Natural killer cell (primary cell): ENCODE measurements around the gene ELMO1. TPM values are rescaled to one million over a fixed set of nuclear protein-coding genes. Genes with fewer than 3 reads are reported as not detected.

Experiments used
- ATAC-seq, 3 donors: fragments of 150-1000 bp in 2 of 3; fragments of 200-7000 bp in 1 of 3; cut with Tn5 transposase; 1 replicate in 1 of 3; 2 replicates in 2 of 3; pipeline ENCODE4 v1.10.0; 2021; ENCODE audit warnings: mild to moderate bottlenecking in 2 of 3, moderate library complexity in 2 of 3
- DNase-seq, 2 donors: peaks; one replicate each; pipeline versions ENCODE4 v3.0.0 to v3.0.0-alpha.2; 2013 to 2021; ENCODE audit warnings: mixed read lengths in 1 of 2
- H3K27ac ChIP-seq: one replicate; pipeline ENCODE4 v1.5.1; 2013; ENCODE audit warnings: mild to moderate bottlenecking, low read length
- H3K27me3 ChIP-seq: one replicate; pipeline ENCODE4 v1.6.1; 2013; ENCODE audit warnings: low read length; ENCODE audit not compliant: control insufficient read depth, insufficient read depth
- H3K36me3 ChIP-seq: one replicate; pipeline ENCODE4 v1.6.1; 2013; ENCODE audit warnings: low read length; ENCODE audit not compliant: control insufficient read depth, insufficient read depth
- H3K4me1 ChIP-seq: one replicate; pipeline ENCODE4 v1.6.1; 2013; ENCODE audit warnings: low read length; ENCODE audit not compliant: control insufficient read depth, insufficient read depth
- H3K4me3 ChIP-seq: one replicate; pipeline ENCODE4 v1.5.1; 2013; ENCODE audit warnings: low read length
- H3K9me3 ChIP-seq: one replicate; pipeline ENCODE4 v1.6.1; 2013; ENCODE audit warnings: low read length; ENCODE audit not compliant: control insufficient read depth, insufficient read depth
- H3K27ac Mint-ChIP-seq, 2 donors: one replicate each; pipeline ENCODE4 v1.8.0; 2022; ENCODE audit warnings: mild to moderate bottlenecking in 2 of 2, mixed read lengths in 2 of 2, moderate library complexity in 1 of 2
- H3K27me3 Mint-ChIP-seq, 2 donors: one replicate each; pipeline ENCODE4 v1.8.0; 2022; ENCODE audit warnings: low read depth in 2 of 2, mixed read lengths in 2 of 2
- H3K36me3 Mint-ChIP-seq: one replicate; pipeline ENCODE4 v1.8.0; 2022; ENCODE audit warnings: mixed read lengths
- H3K4me1 Mint-ChIP-seq, 2 donors: one replicate each; pipeline ENCODE4 v1.8.0; 2022; ENCODE audit warnings: mixed read lengths in 2 of 2
- H3K4me3 Mint-ChIP-seq: one replicate; pipeline ENCODE4 v1.8.0; 2022; ENCODE audit warnings: mild to moderate bottlenecking, moderate library complexity, mixed read lengths
- H3K9me3 Mint-ChIP-seq, 2 donors: one replicate each; pipeline ENCODE4 v1.8.0; 2022; ENCODE audit warnings: mixed read lengths in 2 of 2
- CTCF ChIP-seq: fragments of 200-600 bp; IDR thresholded peaks from one replicate; pipeline ENCODE4 v1.8.0; 2022; ENCODE audit warnings: antibody characterized with exemption
- WGBS: methylation state at CpG from one replicate; pipeline ENCODE4 v1.1.7; 2013; ENCODE audit warnings: missing lambda C conversion rate; ENCODE audit not compliant: insufficient coverage; 5-methylcytosine and 5-hydroxymethylcytosine counted together
- intact Hi-C: fragments of 100-400 bp; cut with micrococcal nuclease; formaldehyde crosslinking; loops from one replicate; pipeline ENCODE4 v1.14.2; 2022
- total RNA-seq, 4 donors: library from RNA; stranded (reverse); fragments of 120-200 nt in 1 of 4; gene quantifications; one replicate each; pipeline versions ENCODE4 v1.2.3 to v1.2.4, GENCODE V29; 2013 to 2022

Gene ELMO1
- total RNA-seq, 3 donors from 2014 or later (not counting 1 experiment from before 2014, with no cell fraction given) = 127 to 147 (median 130) TPM

- H3K27me3 Mint-ChIP-seq = no peaks in the 10 kb centered on the region
- peak overlapping the region; percentile 55 to 71 for H3K27ac Mint-ChIP-seq
- H3K4me3 Mint-ChIP-seq = peak overlapping the region; percentile 55
- H3K9me3 ChIP-seq = no peaks in the 10 kb centered on the region
- no peaks in the 10 kb centered on the region for H3K36me3 Mint-ChIP-seq
- no peaks in the 10 kb centered on the region for H3K27me3 ChIP-seq
- intact Hi-C loops = no loop called here
- no peaks in the 10 kb centered on the region for H3K4me1 ChIP-seq
- H3K4me3 ChIP-seq = no peak overlapping the region
- peaks cover 43 to 48% of the 10 kb centered on the region in 2 donors for H3K4me1 Mint-ChIP-seq
- 74% methylated on average over 1 of the region's 3 CpGs for WGBS
- DNase-seq (no peak), ATAC-seq (peak in 2 of 3 donors; percentile 31 to 47)
- no peaks in the 10 kb centered on the region for H3K9me3 Mint-ChIP-seq
- TF ChIP-seq CTCF = no peak
- H3K27ac ChIP-seq = no peak overlapping the region
- H3K36me3 ChIP-seq = peaks cover 11% of the 10 kb centered on the region
Measured at GRCh38 chr7:37176079-37176478, 272.6 kb downstream of the ELMO1 start.

GRCh38 chr7:37174460-37174859 lies 274.2 kb downstream of the ELMO1 start:
- DNase-seq (no peak), ATAC-seq (no peak)
- no peaks in the 10 kb centered on the region for H3K27me3 ChIP-seq
- peaks cover 11% of the 10 kb centered on the region for H3K36me3 ChIP-seq
- intact Hi-C loops = no loop called here
- H3K27me3 Mint-ChIP-seq = no peaks in the 10 kb centered on the region
- peaks cover 0 to 3% of the 10 kb centered on the region in 2 donors for H3K9me3 Mint-ChIP-seq
- no peak overlapping the region for H3K4me3 Mint-ChIP-seq
- H3K9me3 ChIP-seq = no peaks in the 10 kb centered on the region
- H3K4me1 ChIP-seq = no peaks in the 10 kb centered on the region
- H3K36me3 Mint-ChIP-seq = peaks cover 3% of the 10 kb centered on the region
- H3K27ac ChIP-seq = no peak overlapping the region
- no peak overlapping the region for H3K4me3 ChIP-seq
- H3K4me1 Mint-ChIP-seq = peaks cover 44 to 49% of the 10 kb centered on the region in 2 donors
- peak overlapping the region; percentile 47 to 58 for H3K27ac Mint-ChIP-seq
- WGBS = over 99% methylated on average over 5 of the region's 5 CpGs
- no peak for TF ChIP-seq CTCF

DNA sequence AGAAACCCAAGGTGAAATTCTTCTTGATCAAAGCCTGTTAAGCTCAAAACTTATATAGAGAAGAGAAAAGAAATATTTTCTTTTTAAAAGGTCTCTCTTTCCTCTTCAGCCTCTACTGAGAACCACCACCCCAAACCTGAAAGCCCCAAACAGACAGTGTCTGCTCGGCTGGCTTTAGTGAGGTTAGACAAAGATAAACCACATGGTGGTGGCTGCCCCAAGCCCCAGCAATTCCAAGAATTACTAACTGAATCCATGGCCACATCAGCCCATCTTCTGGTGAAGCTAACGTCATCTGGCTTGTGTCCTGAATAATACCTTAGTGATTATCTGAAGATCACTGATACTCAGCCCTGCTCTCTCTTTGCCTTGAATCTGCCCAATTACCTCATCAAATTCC lies 275.0 kb downstream of the ELMO1 start:
- intact Hi-C loops = no loop called here
- TF ChIP-seq CTCF = no peak
- no peaks in the 10 kb centered on the region for H3K9me3 ChIP-seq
- H3K4me1 Mint-ChIP-seq = peaks cover 49 to 51% of the 10 kb centered on the region in 2 donors
- peaks cover 7% of the 10 kb centered on the region for H3K36me3 Mint-ChIP-seq
- ATAC-seq (peak in 1 of 3 donors; percentile 59), DNase-seq (no peak)
- H3K9me3 Mint-ChIP-seq = peaks cover 0 to 4% of the 10 kb centered on the region in 2 donors
- H3K4me3 ChIP-seq = no peak overlapping the region
- H3K27me3 Mint-ChIP-seq = no peaks in the 10 kb centered on the region
- H3K36me3 ChIP-seq = peaks cover 11% of the 10 kb centered on the region
- no peaks in the 10 kb centered on the region for H3K27me3 ChIP-seq
- 34% methylated on average over 2 of the region's 2 CpGs for WGBS
- H3K4me3 Mint-ChIP-seq = peak overlapping the region; percentile 7
- peak overlapping the region; percentile 47 to 58 for H3K27ac Mint-ChIP-seq
- H3K27ac ChIP-seq = no peak overlapping the region
- H3K4me1 ChIP-seq = no peaks in the 10 kb centered on the region

GRCh38 chr7:37162106-37162505 lies 286.6 kb downstream of the ELMO1 start:
- Mint-ChIP-seq H3K4me1 (peaks cover 0 to 3% of the 10 kb centered on the region in 2 donors), H3K4me3 (no peak overlapping the region), H3K9me3 (no peaks in the 10 kb centered on the region), H3K36me3 (no peaks in the 10 kb centered on the region), H3K27me3 (no peaks in the 10 kb centered on the region), H3K27ac (peak overlapping the region; percentile 0 to 35)
- Histone ChIP-seq H3K4me1 (no peaks in the 10 kb centered on the region), H3K4me3 (no peak overlapping the region), H3K27me3 (no peaks in the 10 kb centered on the region), H3K9me3 (no peaks in the 10 kb centered on the region), H3K27ac (no peak overlapping the region), H3K36me3 (no peaks in the 10 kb centered on the region)
- 75% methylated on average over 5 of the region's 5 CpGs for WGBS
- DNase-seq = no peak
- intact Hi-C loops = no loop called here
- no peak for TF ChIP-seq CTCF
- ATAC-seq = no peak
